ENCODE measurements around the gene PHIP. TPM values are rescaled to one million over a fixed set of nuclear protein-coding genes. Genes with fewer than 3 reads are reported as not detected.

The PHIP gene
- total and polyA plus RNA-seq, 2 donors (not counting 3 experiments of a cell fraction or from before 2014, with no cell fraction given), result 3.5 to 28.4 TPM

GRCh38 chr6:79034865-79035264 lies 43.2 kb downstream of the PHIP start:
- Histone ChIP-seq H3K9me1 (replicated peaks; ENCODE audit: control insufficient read depth, extremely low read depth, insufficient read depth, low read length) (no peaks in the 10 kb centered on the region), H3K4me3 (replicated peaks in 1 of 3; ENCODE audit: insufficient read depth in 1 of 3, low read depth in 1 of 3, low read length in 3 of 3) (no peak overlapping the region), H3K27me3 (ENCODE audit: control insufficient read depth in 2 of 2, insufficient read depth in 2 of 2, low read length in 2 of 2) (no peaks in the 10 kb centered on the region), H3K4me2 (ENCODE audit: insufficient read depth, low read length) (no peak overlapping the region), H2AFZ (ENCODE audit: low read depth, low read length) (no peak overlapping the region), H3K27ac (ENCODE audit: insufficient read depth, low read depth, low read length) (no peak overlapping the region), H4K20me1 (replicated peaks; ENCODE audit: control insufficient read depth, extremely low read depth, insufficient read depth, low read length) (no peaks in the 10 kb centered on the region), H3K79me2 (ENCODE audit: control insufficient read depth, insufficient read depth, low read length) (peaks cover 45% of the 10 kb centered on the region), H3K9ac (replicated peaks; ENCODE audit: extremely low read depth, insufficient read depth, low read length) (no peak overlapping the region), H3K4me1 (ENCODE audit: control insufficient read depth, extremely low read depth, insufficient read depth, low read length) (no peaks in the 10 kb centered on the region), H3K9me3 (replicated peaks; ENCODE audit: control insufficient read depth, insufficient read depth, low read length) (no peaks in the 10 kb centered on the region), H3K36me3 (ENCODE audit: control insufficient read depth in 2 of 2, extremely low read depth in 1 of 2, insufficient read depth in 2 of 2, low read length in 2 of 2) (peaks cover 3% of the 10 kb centered on the region in 2 experiments)
- no peak for TF ChIP-seq POLR2AphosphoS5 (IDR thresholded peaks at IDR 0.05; ENCODE audit: insufficient read depth, low read depth, low read length)
- TF ChIP-seq MYC (IDR thresholded peaks at IDR 0.05; ENCODE audit: low read depth, low read length), result no peak
- TF ChIP-seq, protein P1, sequence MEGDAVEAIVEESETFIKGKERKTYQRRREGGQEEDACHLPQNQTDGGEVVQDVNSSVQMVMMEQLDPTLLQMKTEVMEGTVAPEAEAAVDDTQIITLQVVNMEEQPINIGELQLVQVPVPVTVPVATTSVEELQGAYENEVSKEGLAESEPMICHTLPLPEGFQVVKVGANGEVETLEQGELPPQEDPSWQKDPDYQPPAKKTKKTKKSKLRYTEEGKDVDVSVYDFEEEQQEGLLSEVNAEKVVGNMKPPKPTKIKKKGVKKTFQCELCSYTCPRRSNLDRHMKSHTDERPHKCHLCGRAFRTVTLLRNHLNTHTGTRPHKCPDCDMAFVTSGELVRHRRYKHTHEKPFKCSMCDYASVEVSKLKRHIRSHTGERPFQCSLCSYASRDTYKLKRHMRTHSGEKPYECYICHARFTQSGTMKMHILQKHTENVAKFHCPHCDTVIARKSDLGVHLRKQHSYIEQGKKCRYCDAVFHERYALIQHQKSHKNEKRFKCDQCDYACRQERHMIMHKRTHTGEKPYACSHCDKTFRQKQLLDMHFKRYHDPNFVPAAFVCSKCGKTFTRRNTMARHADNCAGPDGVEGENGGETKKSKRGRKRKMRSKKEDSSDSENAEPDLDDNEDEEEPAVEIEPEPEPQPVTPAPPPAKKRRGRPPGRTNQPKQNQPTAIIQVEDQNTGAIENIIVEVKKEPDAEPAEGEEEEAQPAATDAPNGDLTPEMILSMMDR (IDR thresholded peaks at IDR 0.05; ENCODE audit: extremely low read depth in 1 of 2, insufficient read depth in 1 of 2, low read depth in 1 of 2, low read length in 2 of 2), result no peak
- no peak for TF ChIP-seq GATA2 (IDR thresholded peaks at IDR 0.05; ENCODE audit: insufficient read depth, insufficient read length, low read depth, low read length)
- TF ChIP-seq, protein P2, sequence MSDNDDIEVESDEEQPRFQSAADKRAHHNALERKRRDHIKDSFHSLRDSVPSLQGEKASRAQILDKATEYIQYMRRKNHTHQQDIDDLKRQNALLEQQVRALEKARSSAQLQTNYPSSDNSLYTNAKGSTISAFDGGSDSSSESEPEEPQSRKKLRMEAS (IDR thresholded peaks at IDR 0.05; ENCODE audit: insufficient read depth, insufficient read length), result no peak
- no peak for TF ChIP-seq FOS (IDR thresholded peaks at IDR 0.05; ENCODE audit: borderline replicate concordance, insufficient read depth, low read length)
- no peak for TF ChIP-seq JUN (IDR thresholded peaks at IDR 0.05; ENCODE audit: borderline replicate concordance, insufficient read depth, insufficient read length, low read depth)
- TF ChIP-seq POLR2A (IDR thresholded peaks at IDR 0.05; ENCODE audit: low read depth, low read length), result no peak
- no peak for TF ChIP-seq EZH2 (IDR thresholded peaks at IDR 0.05; ENCODE audit: borderline replicate concordance, low read depth, low read length, severe bottlenecking)
- ChIA-PET POLR2A (no interaction called here), CTCF (interaction anchor here (1.1 to 1.8 kb wide), 2 partner anchors 14 to 15 kb away, joined by 4 to 6 read pairs; no protein-coding TSS in a partner anchor)
- DNase-seq (ENCODE audit: low read depth, low spot score) (no peak), FAIRE-seq (no peak)
- dilution Hi-C loops (cut with MboI; ENCODE audit: extremely low pct_ligation_motif_present, low sequenced_read_pairs), result no loop called here
- BruUV-seq (replicated peaks), result no TSS peak
- intact Hi-C loops (cut with micrococcal nuclease), result no loop called here

All from endothelial cell of umbilical vein (primary cell).